Central memory CD8-positive, alpha-beta T cell (primary cell): ENCODE data around the gene ADCY4.
"Not testable (repeated sequence)": the region's sequence is repeated elsewhere in the genome, so short reads cannot be mapped to it uniquely, and the experiment has no call there.

ENCODE experiments used
- ATAC-seq: fragments of 150-1000 bp; cut with Tn5 transposase; replicated peaks from 2 replicates; pipeline ENCODE4 v1.10.0; 2022; ENCODE audit warnings: mild to moderate bottlenecking, moderate FRiP score, moderate number of reproducible peaks; ENCODE audit not compliant: poor library complexity, severe bottlenecking; ENCODE audit errors: extremely low read depth
- DNase-seq, 2 donors: peaks; one replicate each; pipeline ENCODE4 v3.0.0; 2021; ENCODE audit warnings: low spot score in 2 of 2
- H3K27ac Mint-ChIP-seq: one replicate; pipeline ENCODE4 v1.8.0; 2022; ENCODE audit warnings: low read depth, mild to moderate bottlenecking, moderate library complexity, mixed read lengths
- H3K27me3 Mint-ChIP-seq: one replicate; pipeline ENCODE4 v1.8.0; 2022; ENCODE audit warnings: mixed read lengths
- H3K36me3 Mint-ChIP-seq: one replicate; pipeline ENCODE4 v1.8.0; 2022; ENCODE audit warnings: mild to moderate bottlenecking, moderate library complexity, mixed read lengths; ENCODE audit not compliant: insufficient read depth
- H3K4me1 Mint-ChIP-seq: one replicate; pipeline ENCODE4 v1.8.0; 2022; ENCODE audit warnings: mixed read lengths
- H3K4me3 Mint-ChIP-seq: one replicate; pipeline ENCODE4 v1.8.0; 2022; ENCODE audit warnings: mild to moderate bottlenecking, moderate library complexity, mixed read lengths
- H3K9me3 Mint-ChIP-seq: one replicate; pipeline ENCODE4 v1.8.0; 2022; ENCODE audit warnings: mixed read lengths

The ADCY4 gene

DNA sequence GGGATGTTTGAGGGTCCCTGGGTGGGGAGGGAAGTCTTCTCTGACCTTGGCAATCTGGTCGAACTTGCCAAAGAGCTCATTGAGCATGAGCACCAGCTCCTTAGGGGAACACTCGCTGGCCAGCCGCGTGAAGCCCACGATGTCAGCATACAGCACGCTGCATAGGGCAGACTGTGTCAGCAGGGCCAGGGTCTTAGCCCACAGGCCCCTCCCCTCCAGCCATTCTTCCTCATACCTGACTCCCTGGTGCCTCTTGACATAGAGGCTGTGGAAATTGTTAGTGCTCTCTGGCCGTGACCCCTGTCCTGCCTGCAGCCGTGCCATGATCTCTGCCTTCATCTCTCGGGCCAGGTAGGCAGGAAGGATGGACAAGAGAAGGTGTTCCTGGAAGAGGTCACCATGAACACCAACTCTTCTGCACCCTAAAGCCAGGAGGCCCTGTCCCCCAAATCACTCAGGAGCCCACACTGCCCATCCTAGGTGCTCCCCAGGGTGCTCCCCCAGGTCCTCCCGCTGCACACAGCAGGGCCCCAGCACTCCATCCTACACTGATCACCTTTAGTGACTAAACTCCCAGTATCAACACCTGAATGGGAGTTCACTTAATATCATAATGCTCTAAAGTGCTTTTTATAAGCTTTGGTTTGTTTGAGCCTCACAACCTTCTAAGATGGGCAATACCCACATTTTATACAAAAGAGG, 3.7 kb downstream of the ADCY4 start:
- peaks cover 65% of the 10 kb centered on the region for H3K4me1 Mint-ChIP-seq
- DNase-seq (no peak), ATAC-seq (no peak)
- peaks cover 21% of the 10 kb centered on the region for H3K36me3 Mint-ChIP-seq
- peak overlapping the region; percentile 83 for H3K27ac Mint-ChIP-seq
- H3K9me3 Mint-ChIP-seq: no peaks in the 10 kb centered on the region
- H3K4me3 Mint-ChIP-seq: no peak overlapping the region
- peaks cover 12% of the 10 kb centered on the region for H3K27me3 Mint-ChIP-seq

DNA sequence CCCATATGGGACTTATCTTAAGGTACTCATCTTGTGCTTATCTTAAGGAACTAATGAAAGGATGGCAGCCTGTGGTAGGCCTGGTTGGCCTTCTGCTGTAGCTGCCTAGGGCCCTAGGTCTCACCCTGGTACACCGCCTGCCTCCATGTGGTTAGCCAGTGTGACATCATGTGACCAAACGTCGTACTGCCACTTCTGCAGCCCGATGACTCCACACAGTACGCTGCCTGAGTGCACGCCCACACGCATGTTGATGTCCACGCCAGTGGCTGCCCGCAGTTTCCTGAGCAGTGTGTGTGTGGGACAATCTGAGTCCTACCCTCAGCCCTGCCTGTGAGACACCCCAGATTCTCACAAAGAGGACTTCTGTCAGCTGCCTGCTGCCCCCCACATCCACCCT, 5.1 kb downstream of the ADCY4 start:
- H3K9me3 Mint-ChIP-seq: no peaks in the 10 kb centered on the region
- peaks cover 2% of the 10 kb centered on the region for H3K27me3 Mint-ChIP-seq
- H3K36me3 Mint-ChIP-seq: peaks cover 21% of the 10 kb centered on the region
- H3K4me1 Mint-ChIP-seq: peaks cover 56% of the 10 kb centered on the region
- ATAC-seq: peak; percentile 87
- peak overlapping the region; percentile 53 for H3K4me3 Mint-ChIP-seq
- peak overlapping the region; percentile 79 for H3K27ac Mint-ChIP-seq
- DNase-seq: peak; percentile 60 to 82

DNA sequence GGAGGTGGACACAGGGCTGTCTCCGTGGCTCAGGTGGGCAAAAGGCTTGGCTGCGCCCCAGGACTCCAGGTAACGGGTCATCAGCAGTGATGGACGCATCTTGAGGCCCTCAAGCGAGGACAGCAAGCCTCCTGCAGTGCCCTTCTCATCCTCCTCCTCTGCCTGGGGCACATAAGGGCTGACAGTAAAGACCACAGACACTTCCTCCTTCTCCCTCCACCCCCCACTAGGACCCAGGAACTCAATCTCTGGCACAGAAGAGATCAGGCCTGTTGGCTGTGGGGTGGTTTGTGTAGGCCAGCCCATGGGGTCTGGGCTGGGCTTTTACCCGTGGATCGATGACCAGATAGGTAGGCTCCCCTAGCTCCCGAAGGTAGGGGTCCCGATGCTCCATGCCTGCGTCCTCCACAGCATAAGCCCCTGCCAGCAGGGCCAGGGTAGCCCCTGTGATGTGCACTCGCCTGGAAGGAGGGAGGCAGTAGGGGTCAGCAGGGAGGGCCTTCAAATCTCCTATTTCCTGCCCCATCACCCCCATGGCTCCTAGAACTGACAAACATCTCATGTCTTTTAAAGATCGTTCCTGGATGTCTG, 5.7 kb downstream of the ADCY4 start:
- H3K27me3 Mint-ChIP-seq: no peaks in the 10 kb centered on the region
- peaks cover 21% of the 10 kb centered on the region for H3K36me3 Mint-ChIP-seq
- DNase-seq (no peak), ATAC-seq (no peak)
- peaks cover 56% of the 10 kb centered on the region for H3K4me1 Mint-ChIP-seq
- peak overlapping the region; percentile 79 for H3K27ac Mint-ChIP-seq
- H3K9me3 Mint-ChIP-seq: no peaks in the 10 kb centered on the region
- peak overlapping the region; percentile 53 for H3K4me3 Mint-ChIP-seq

DNA sequence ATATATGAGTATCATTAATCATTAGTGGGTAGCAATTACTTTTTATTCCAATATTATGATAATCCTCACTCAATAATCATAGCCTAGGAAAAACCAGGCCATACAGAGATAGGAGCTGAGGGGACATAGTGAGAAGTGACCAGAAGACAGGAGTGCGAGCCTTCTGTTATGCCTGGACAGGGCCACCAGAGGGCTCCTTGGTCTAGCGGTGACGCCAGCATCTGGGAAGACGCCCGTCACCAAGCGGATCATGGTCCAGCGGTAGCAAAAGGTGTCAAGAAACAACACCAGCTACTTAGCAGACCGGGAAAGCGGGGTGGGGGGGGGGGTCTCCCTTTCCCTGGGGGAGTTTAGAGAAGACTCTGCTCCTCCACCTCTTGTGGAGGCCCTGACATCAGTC, 7.0 kb downstream of the ADCY4 start:
- peaks cover 62% of the 10 kb centered on the region for H3K4me1 Mint-ChIP-seq
- peak overlapping the region; percentile 48 for H3K4me3 Mint-ChIP-seq

DNA sequence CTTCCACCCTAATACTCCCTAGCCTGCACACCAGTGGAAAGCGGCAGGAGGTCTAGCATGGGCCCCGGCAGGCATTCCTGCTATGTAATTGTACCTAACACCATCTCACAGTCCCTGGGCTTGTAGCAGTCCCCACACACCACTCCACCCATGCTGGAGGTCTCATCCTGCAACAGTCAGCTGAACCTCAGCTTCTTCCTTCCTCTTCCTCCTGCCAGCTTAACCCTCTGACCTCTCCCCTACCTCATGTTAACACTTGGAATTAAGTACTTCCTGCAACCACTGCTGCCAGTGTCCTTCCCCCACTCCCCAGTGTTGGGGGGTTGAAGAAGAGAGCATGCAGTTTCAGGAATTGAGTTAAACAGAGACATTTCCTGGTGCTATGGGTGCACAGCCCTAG, 7.6 kb downstream of the ADCY4 start:
- H3K4me1 Mint-ChIP-seq: peaks cover 60% of the 10 kb centered on the region
- no peak for ATAC-seq

More for the DNA sequence above, 7.0 kb downstream of the ADCY4 start:
- H3K27ac Mint-ChIP-seq: peak overlapping the region; percentile 79
- DNase-seq, H3K27me3 Mint-ChIP-seq, H3K9me3 Mint-ChIP-seq, ATAC-seq: not testable (repeated sequence)
- peaks cover 19% of the 10 kb centered on the region for H3K36me3 Mint-ChIP-seq

DNA sequence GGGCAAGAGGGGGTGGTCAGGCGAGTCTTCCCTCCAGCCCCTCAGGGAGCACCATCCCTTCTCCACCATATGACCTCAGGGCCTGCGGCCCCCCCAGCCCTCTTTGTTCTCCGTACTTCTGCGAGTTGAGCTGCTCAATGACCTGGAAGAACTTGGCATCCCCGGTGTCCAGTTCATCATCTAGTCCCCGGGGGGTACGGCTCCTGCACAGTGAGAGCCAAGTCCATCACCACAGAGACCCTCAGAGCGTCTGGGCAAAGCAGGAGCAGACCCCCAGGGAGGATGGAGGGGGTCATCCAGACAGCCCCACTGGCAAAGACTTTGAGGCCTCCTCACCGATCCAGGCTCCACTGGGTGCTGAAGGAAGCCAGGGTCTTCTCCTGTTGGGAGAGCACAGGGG, 8.9 kb downstream of the ADCY4 start:
- H3K36me3 Mint-ChIP-seq: peaks cover 11% of the 10 kb centered on the region
- H3K4me1 Mint-ChIP-seq: peaks cover 48% of the 10 kb centered on the region
- no peak overlapping the region for H3K4me3 Mint-ChIP-seq
- H3K27ac Mint-ChIP-seq: no peak overlapping the region
- no peak for DNase-seq
- H3K9me3 Mint-ChIP-seq: no peaks in the 10 kb centered on the region
- no peaks in the 10 kb centered on the region for H3K27me3 Mint-ChIP-seq
- no peak for ATAC-seq

More for the DNA sequence above, 7.6 kb downstream of the ADCY4 start:
- Mint-ChIP-seq H3K27me3 (no peaks in the 10 kb centered on the region), H3K27ac (peak overlapping the region; percentile 79), H3K9me3 (no peaks in the 10 kb centered on the region), H3K4me3 (peak overlapping the region; percentile 48), H3K36me3 (peaks cover 15% of the 10 kb centered on the region)
- DNase-seq: no peak

DNA sequence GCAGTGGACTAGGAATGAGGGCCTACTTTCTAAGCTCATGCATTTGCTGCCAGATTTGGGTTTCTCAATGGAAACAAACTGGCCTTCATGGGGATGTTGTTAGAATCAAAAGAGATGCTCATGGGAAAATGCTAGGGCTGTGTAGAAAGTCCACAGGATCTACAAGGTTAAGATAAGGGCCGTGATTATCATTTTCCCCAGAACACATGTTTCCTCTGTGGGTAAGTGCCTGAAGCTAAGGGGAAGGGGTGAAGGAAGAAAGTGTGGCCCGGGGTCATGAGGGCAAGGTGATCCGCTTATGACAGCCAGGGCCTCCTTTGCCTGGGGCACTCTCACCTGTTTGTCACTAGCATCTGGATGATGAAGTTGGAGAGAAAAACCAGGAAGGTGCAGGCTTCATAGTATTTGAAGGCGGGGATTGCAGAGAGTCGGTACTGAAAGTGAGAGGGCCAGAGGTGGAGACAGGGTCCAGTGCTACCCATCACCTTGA, 9.8 kb downstream of the ADCY4 start:
- no peaks in the 10 kb centered on the region for H3K9me3 Mint-ChIP-seq
- H3K36me3 Mint-ChIP-seq: peaks cover 8% of the 10 kb centered on the region
- H3K27me3 Mint-ChIP-seq: no peaks in the 10 kb centered on the region

DNA sequence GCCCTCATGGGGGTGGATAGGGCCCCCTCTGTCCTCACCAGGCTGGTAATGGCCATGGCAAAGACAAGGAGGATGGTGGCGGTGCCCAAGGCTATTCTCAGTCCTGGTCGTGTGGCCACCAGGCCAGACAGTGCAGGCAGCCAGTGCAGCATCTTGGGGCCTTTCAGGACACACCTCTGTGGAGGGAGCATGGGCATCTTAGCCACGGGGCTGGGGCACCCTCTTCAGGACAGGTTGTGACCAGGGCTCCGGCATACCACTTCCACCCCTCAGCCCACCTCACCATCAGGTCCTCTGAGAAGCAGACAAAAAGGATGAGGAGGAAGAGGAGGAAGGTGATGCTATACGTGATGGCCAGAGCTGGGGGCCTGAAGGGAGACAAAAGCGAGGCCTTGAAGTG, 10.8 kb downstream of the ADCY4 start:
- DNase-seq (no peak), ATAC-seq (no peak)
- H3K27me3 Mint-ChIP-seq: no peaks in the 10 kb centered on the region
- H3K36me3 Mint-ChIP-seq: no peaks in the 10 kb centered on the region
- no peak overlapping the region for H3K4me3 Mint-ChIP-seq
- H3K27ac Mint-ChIP-seq: peak overlapping the region; percentile 22
- H3K4me1 Mint-ChIP-seq: peaks cover 34% of the 10 kb centered on the region
- no peaks in the 10 kb centered on the region for H3K9me3 Mint-ChIP-seq

More for the DNA sequence above, 9.8 kb downstream of the ADCY4 start:
- Mint-ChIP-seq H3K4me3 (no peak overlapping the region), H3K27ac (no peak overlapping the region), H3K4me1 (peaks cover 40% of the 10 kb centered on the region)
- DNase-seq (no peak), ATAC-seq (no peak)

DNA sequence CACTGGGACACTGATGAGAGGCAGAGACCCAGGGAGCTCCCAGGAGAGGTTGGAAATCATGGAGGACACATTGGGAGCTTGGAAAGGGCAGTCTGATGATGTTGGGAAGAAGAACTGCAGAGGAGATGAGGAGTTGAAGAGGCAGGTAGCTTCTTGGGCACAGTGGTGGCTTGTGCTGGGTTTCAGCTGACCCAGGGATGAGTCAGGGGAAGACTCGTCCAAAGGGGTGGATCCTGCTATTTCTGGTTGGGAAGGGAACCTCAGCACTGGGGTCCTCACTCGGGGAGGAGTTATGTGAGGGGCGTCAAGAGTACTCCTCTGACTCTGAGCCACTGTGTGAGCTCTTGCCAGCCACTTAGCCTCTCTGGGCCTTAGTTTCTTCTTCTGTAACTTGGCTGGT, 11.5 kb downstream of the ADCY4 start:
- no peak for DNase-seq
- Mint-ChIP-seq H3K27me3 (no peaks in the 10 kb centered on the region), H3K4me3 (no peak overlapping the region), H3K27ac (no peak overlapping the region), H3K4me1 (peaks cover 32% of the 10 kb centered on the region), H3K36me3 (no peaks in the 10 kb centered on the region), H3K9me3 (no peaks in the 10 kb centered on the region)
- no peak for ATAC-seq

DNA sequence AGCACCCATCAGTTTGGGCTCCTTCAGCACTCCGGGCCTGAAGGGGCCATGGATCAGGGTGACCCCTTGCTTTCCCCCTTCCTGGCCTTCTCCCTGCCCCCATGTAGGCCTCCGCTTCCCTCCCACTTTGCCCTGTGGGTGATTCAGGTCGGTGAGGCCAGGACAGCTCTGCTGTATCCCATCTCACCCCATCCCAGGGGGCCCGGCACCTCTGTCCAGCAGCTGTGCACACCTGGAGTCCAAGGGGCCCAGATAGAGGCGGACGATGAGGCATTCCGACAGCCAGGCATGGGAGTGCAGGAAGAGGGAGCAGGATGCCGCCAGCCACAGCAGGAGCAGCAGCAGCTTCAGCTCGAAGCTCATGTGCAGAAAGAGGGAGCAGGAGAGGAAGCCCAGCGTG, 12.2 kb downstream of the ADCY4 start:
- Mint-ChIP-seq H3K4me3 (no peak overlapping the region), H3K36me3 (no peaks in the 10 kb centered on the region), H3K4me1 (peaks cover 26% of the 10 kb centered on the region), H3K27ac (no peak overlapping the region), H3K9me3 (no peaks in the 10 kb centered on the region), H3K27me3 (no peaks in the 10 kb centered on the region)
- DNase-seq: no peak
- ATAC-seq: no peak

DNA sequence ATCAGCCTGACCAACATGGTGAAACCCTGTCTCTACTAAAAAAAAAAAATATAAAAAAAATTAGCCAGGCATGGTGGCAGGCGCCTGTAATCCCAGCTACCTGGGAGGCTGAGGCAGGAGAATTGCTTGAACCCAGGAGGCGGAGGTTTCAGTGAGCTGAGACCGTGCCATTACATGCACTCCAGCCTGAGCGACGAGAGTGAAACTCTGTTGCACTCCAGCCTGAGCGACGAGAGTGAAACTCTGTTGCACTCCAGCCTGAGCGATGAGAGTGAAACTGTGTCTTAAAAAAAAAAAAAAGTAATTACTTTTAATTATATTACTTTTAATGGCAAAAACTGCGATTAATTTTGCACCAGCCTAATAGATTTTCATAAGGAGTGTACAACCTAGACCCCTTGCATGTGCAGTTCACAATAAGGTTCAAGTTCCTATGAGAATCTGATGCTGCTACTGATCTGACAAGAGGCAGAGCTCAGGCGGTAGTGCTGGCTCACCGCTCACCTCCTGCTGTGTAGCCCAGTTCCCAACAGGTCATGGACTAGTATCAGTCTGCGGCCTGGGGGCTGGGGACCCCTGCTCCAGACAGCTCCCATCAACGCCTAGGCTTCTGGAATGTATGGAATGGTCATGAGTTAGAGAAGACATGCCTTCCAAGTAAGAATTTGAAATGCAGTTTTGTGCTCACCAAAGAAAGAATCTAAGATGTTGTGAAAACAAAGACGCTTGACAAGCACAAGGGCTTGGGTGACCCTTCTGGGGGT, 13.5 kb downstream of the ADCY4 start:
- Mint-ChIP-seq H3K4me3 (no peak overlapping the region), H3K9me3 (no peaks in the 10 kb centered on the region), H3K27ac (no peak overlapping the region), H3K4me1 (peaks cover 17% of the 10 kb centered on the region), H3K36me3 (no peaks in the 10 kb centered on the region), H3K27me3 (no peaks in the 10 kb centered on the region)
- ATAC-seq: no peak
- DNase-seq: no peak

DNA sequence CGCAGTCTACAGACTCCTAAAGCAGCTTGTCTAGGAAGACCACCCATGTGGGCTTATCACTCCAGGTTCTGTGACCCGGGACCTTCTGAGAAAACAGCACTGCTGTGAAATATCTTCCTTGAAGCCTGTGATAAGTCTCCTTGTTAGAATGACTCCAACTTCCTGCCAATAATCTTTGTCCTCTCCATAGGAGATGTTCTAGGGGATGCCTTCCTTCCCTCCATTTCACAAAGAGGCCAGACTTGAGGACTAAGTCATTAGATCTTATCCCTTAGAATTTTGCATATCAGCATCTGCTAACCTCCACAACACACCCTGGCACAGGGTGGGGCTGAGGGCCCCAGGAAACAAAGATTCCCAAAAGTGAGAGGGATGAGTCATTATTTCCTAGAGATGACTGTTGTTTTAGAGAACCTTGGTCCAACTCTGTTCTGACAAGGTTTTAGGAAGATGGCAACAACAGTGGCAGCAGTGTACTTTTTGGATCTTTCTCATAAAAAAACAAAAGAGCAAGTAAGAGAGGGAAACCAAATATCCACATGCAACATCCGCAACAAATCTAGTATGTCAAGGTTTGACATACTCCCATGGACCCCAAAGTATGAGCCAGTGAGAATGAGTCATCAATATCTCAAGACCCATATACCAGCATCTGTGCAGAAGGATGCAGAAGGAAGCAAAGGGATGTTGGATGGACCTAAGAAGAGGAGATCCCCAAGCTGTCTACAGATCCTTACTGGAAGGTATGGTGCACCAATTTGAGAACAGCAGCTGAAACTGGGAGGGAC, 17.5 kb downstream of the ADCY4 start:
- Mint-ChIP-seq H3K27me3 (no peaks in the 10 kb centered on the region), H3K9me3 (no peaks in the 10 kb centered on the region), H3K36me3 (peaks cover 4% of the 10 kb centered on the region), H3K4me1 (peaks cover 46% of the 10 kb centered on the region), H3K4me3 (no peak overlapping the region), H3K27ac (no peak overlapping the region)
- ATAC-seq: no peak
- no peak for DNase-seq
